Measurements from ENCODE around the gene ABO. TPM values are rescaled to one million over a fixed set of nuclear protein-coding genes. Genes with fewer than 3 reads are reported as not detected.

Gene ABO
- total RNA-seq, 1 experiment from 2014 or later = 1.2 TPM

DNA sequence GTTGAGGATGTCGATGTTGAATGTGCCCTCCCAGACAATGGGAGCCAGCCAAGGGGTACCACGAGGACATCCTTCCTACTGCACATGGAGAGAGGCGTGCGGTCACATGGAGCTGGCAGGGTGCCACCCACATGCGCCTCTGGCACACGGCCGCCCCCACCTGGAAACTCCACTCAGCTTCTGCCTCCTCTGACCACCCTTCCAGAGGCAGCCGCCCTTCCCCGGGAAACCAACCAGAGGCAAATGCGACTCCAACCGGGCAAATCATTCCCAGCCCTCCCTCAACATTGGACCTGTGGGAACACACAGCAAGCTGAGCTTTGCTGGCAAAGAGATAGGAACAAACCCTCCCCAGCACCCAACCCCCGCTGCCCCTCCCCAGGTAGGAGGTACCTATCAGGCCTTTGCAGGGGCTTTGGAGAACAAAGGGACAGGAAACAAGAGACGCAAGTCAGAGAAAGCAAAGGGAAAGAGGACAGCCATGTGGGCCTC is 17.5 kb downstream of the ABO start:
- Histone ChIP-seq H3K4me3 (replicated peaks in 1 of 2; ENCODE audit: low read depth in 1 of 2, low read length in 2 of 2) (no peak overlapping the region), H4K20me1 (ENCODE audit: insufficient read depth) (no peaks in the 10 kb centered on the region), H3K27ac (ENCODE audit: low read depth, low read length) (no peak overlapping the region), H2AFZ (ENCODE audit: low read depth, low read length, poor library complexity, severe bottlenecking) (no peak overlapping the region), H3K4me2 (ENCODE audit: low read length) (no peak overlapping the region), H3K4me1 (ENCODE audit: control insufficient read depth in 1 of 2, insufficient read depth in 2 of 2, low read length in 2 of 2) (peaks cover 6 to 8% of the 10 kb centered on the region in 2 experiments; a peak in 3 of 4 replicates), H3K27me3 (ENCODE audit: insufficient read depth, low read length) (no peaks in the 10 kb centered on the region), H3K36me3 (ENCODE audit: control insufficient read depth in 1 of 2, insufficient read depth in 2 of 2, low read length in 2 of 2) (no peaks in the 10 kb centered on the region), H3K9me2 (ENCODE audit: insufficient read depth) (no peaks in the 10 kb centered on the region), H3K9me3 (ENCODE audit: control insufficient read depth in 1 of 2, insufficient read depth in 1 of 2, low read depth in 1 of 2, low read length in 2 of 2) (no peaks in the 10 kb centered on the region), H3K79me2 (ENCODE audit: insufficient read depth, low read length) (no peaks in the 10 kb centered on the region), H3K9ac (ENCODE audit: low read length) (no peak overlapping the region)
- DNase-seq (ENCODE audit: low read depth, low spot score) (no peak), ATAC-seq (no peak)
- TF ChIP-seq, protein P1, sequence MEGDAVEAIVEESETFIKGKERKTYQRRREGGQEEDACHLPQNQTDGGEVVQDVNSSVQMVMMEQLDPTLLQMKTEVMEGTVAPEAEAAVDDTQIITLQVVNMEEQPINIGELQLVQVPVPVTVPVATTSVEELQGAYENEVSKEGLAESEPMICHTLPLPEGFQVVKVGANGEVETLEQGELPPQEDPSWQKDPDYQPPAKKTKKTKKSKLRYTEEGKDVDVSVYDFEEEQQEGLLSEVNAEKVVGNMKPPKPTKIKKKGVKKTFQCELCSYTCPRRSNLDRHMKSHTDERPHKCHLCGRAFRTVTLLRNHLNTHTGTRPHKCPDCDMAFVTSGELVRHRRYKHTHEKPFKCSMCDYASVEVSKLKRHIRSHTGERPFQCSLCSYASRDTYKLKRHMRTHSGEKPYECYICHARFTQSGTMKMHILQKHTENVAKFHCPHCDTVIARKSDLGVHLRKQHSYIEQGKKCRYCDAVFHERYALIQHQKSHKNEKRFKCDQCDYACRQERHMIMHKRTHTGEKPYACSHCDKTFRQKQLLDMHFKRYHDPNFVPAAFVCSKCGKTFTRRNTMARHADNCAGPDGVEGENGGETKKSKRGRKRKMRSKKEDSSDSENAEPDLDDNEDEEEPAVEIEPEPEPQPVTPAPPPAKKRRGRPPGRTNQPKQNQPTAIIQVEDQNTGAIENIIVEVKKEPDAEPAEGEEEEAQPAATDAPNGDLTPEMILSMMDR (IDR thresholded peaks at IDR 0.05 in 2 of 3, conservative IDR thresholded peaks at IDR 0.05 in 1 of 3; ENCODE audit: borderline replicate concordance in 1 of 3, insufficient read depth in 1 of 3, low read depth in 2 of 3, low read length in 2 of 3) = no peak
- TF ChIP-seq ZFX (IDR thresholded peaks at IDR 0.05) (no peak), EZH2phosphoT487 (IDR thresholded peaks at IDR 0.05; ENCODE audit: borderline replicate concordance) (no peak), SP1 (IDR thresholded peaks at IDR 0.05; ENCODE audit: low read depth) (no peak), SIN3A (IDR thresholded peaks at IDR 0.05; ENCODE audit: low read depth) (no peak), POLR2AphosphoS5 (IDR thresholded peaks at IDR 0.05; ENCODE audit: low read depth, low read length) (no peak), CEBPB (IDR thresholded peaks at IDR 0.05; ENCODE audit: low read depth) (no peak), SRF (IDR thresholded peaks at IDR 0.05; ENCODE audit: low read depth) (no peak), POLR2A (IDR thresholded peaks at IDR 0.05; ENCODE audit: borderline replicate concordance, extremely low read depth, insufficient read depth, insufficient read length) (no peak), CBX3 (IDR thresholded peaks at IDR 0.05; ENCODE audit: low read depth) (no peak), TCF7L2 (IDR thresholded peaks at IDR 0.05; ENCODE audit: borderline replicate concordance, extremely low read depth, insufficient read depth, insufficient read length) (no peak)
- TF ChIP-seq, protein P2, sequence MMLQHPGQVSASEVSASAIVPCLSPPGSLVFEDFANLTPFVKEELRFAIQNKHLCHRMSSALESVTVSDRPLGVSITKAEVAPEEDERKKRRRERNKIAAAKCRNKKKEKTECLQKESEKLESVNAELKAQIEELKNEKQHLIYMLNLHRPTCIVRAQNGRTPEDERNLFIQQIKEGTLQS (IDR thresholded peaks at IDR 0.05) = no peak
- TF ChIP-seq, protein P3, sequence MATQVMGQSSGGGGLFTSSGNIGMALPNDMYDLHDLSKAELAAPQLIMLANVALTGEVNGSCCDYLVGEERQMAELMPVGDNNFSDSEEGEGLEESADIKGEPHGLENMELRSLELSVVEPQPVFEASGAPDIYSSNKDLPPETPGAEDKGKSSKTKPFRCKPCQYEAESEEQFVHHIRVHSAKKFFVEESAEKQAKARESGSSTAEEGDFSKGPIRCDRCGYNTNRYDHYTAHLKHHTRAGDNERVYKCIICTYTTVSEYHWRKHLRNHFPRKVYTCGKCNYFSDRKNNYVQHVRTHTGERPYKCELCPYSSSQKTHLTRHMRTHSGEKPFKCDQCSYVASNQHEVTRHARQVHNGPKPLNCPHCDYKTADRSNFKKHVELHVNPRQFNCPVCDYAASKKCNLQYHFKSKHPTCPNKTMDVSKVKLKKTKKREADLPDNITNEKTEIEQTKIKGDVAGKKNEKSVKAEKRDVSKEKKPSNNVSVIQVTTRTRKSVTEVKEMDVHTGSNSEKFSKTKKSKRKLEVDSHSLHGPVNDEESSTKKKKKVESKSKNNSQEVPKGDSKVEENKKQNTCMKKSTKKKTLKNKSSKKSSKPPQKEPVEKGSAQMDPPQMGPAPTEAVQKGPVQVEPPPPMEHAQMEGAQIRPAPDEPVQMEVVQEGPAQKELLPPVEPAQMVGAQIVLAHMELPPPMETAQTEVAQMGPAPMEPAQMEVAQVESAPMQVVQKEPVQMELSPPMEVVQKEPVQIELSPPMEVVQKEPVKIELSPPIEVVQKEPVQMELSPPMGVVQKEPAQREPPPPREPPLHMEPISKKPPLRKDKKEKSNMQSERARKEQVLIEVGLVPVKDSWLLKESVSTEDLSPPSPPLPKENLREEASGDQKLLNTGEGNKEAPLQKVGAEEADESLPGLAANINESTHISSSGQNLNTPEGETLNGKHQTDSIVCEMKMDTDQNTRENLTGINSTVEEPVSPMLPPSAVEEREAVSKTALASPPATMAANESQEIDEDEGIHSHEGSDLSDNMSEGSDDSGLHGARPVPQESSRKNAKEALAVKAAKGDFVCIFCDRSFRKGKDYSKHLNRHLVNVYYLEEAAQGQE (IDR thresholded peaks at IDR 0.05; ENCODE audit: low read depth) = no peak
- intact Hi-C loops (cut with micrococcal nuclease) = no loop called here
- no TSS peak for BruUV-seq (replicated peaks)
- POLR2A ChIA-PET = no interaction called here
- CTCF ChIA-PET = no interaction called here
- RAD21 ChIA-PET (ENCODE audit: low non-redundant PET in 1 of 2, low total read pairs in 2 of 2, uncharacterized antibody in 2 of 2, unreplicated experiment in 2 of 2) = no interaction called here

Measured in HCT116 (cell line).